Mesenchymal stem cell (in vitro differentiated cells and primary cell): Measurements from ENCODE around the gene ZBTB7C.

Experiments used
- DNase-seq: peaks from one replicate; pipeline ENCODE4 v3.0.0-alpha.2; 2013
- H2AFZ ChIP-seq: one replicate; pipeline ENCODE4 v1.6.1; 2013; ENCODE audit warnings: low read depth, mild to moderate bottlenecking, control low read depth, inconsistent platforms, low read length, moderate library complexity
- H2AK5ac ChIP-seq: 2 replicates; pipeline ENCODE4 v1.6.1; 2013; ENCODE audit warnings: low read length, moderate library complexity, mild to moderate bottlenecking, inconsistent platforms; ENCODE audit not compliant: severe bottlenecking
- H2BK120ac ChIP-seq: one replicate; pipeline ENCODE4 v1.6.1; 2013; ENCODE audit warnings: low read depth, mild to moderate bottlenecking, inconsistent platforms, low read length, moderate library complexity
- H2BK12ac ChIP-seq, 2 experiments: one replicate each; pipeline ENCODE4 v1.6.1; 2013; ENCODE audit warnings: inconsistent platforms in 2 of 2, low read length in 2 of 2, mild to moderate bottlenecking in 2 of 2, moderate library complexity in 2 of 2, control low read depth in 1 of 2
- H2BK15ac ChIP-seq: one replicate; pipeline ENCODE4 v1.6.1; 2013; ENCODE audit warnings: mild to moderate bottlenecking, low read depth, inconsistent platforms; ENCODE audit not compliant: poor library complexity, severe bottlenecking
- H2BK5ac ChIP-seq: 2 replicates; pipeline ENCODE4 v1.6.1; 2013; ENCODE audit warnings: low read depth, mild to moderate bottlenecking, low read length, control low read depth, inconsistent platforms; ENCODE audit not compliant: poor library complexity, severe bottlenecking
- H3K14ac ChIP-seq, 2 experiments: one replicate each; pipeline ENCODE4 v1.6.1; 2013; ENCODE audit warnings: inconsistent platforms in 2 of 2, low read length in 2 of 2, control low read depth in 1 of 2, mild to moderate bottlenecking in 1 of 2, moderate library complexity in 1 of 2
- H3K18ac ChIP-seq, 2 experiments: one replicate each; pipeline ENCODE4 v1.6.1; 2013; ENCODE audit warnings: inconsistent platforms in 2 of 2, low read length in 2 of 2, control low read depth in 1 of 2, low read depth in 1 of 2, mild to moderate bottlenecking in 1 of 2
- H3K23ac ChIP-seq, 2 experiments: one replicate each; pipeline ENCODE4 v1.6.1; 2013; ENCODE audit warnings: inconsistent platforms in 2 of 2, low read length in 2 of 2, mild to moderate bottlenecking in 2 of 2, moderate library complexity in 2 of 2, control low read depth in 1 of 2
- H3K27ac ChIP-seq: 2 replicates; pipeline ENCODE4 v1.5.1; 2013; ENCODE audit warnings: mild to moderate bottlenecking, moderate library complexity, low read length, control low read depth, inconsistent platforms; ENCODE audit not compliant: poor library complexity, severe bottlenecking
- H3K27me3 ChIP-seq, 2 experiments: 2 replicates each; pipeline versions ENCODE4 v1.6.1 to v1.7.0; 2013; ENCODE audit warnings: low read length in 2 of 2, mild to moderate bottlenecking in 2 of 2, moderate library complexity in 2 of 2, control low read depth in 1 of 2, inconsistent platforms in 1 of 2; ENCODE audit not compliant: control insufficient read depth in 1 of 2, insufficient read depth in 1 of 2
- H3K36me3 ChIP-seq, 2 experiments: 2 replicates each; pipeline versions ENCODE4 v1.6.1 to v1.7.0; 2013; ENCODE audit warnings: low read length in 2 of 2, control low read depth in 1 of 2, inconsistent platforms in 1 of 2, low read depth in 1 of 2, mild to moderate bottlenecking in 1 of 2; ENCODE audit not compliant: insufficient read depth in 2 of 2, control insufficient read depth in 1 of 2
- H3K4ac ChIP-seq, 2 experiments: one replicate each; pipeline ENCODE4 v1.6.1; 2013; ENCODE audit warnings: inconsistent platforms in 2 of 2, low read length in 2 of 2, mild to moderate bottlenecking in 2 of 2, moderate library complexity in 2 of 2, control low read depth in 1 of 2, low read depth in 1 of 2
- H3K4me1 ChIP-seq: 2 replicates; pipeline ENCODE4 v1.6.1; 2013; ENCODE audit warnings: low read depth, low read length, control low read depth; ENCODE audit not compliant: control insufficient read depth, insufficient read depth
- H3K4me2 ChIP-seq: 2 replicates; pipeline ENCODE4 v1.6.1; 2013; ENCODE audit warnings: low read length, mild to moderate bottlenecking, inconsistent platforms; ENCODE audit not compliant: poor library complexity, severe bottlenecking
- H3K4me3 ChIP-seq, 2 experiments: 2 replicates each; pipeline versions ENCODE4 v1.5.1 to v1.7.0; 2013; ENCODE audit warnings: low read length in 2 of 2, mild to moderate bottlenecking in 2 of 2, control low read depth in 1 of 2, low read depth in 1 of 2; ENCODE audit not compliant: insufficient read depth in 1 of 2
- H3K79me1 ChIP-seq: replicated peaks from 2 replicates; pipeline ENCODE4 v1.6.1; 2013; ENCODE audit warnings: mild to moderate bottlenecking, control low read depth, low read length, inconsistent platforms; ENCODE audit not compliant: poor library complexity, severe bottlenecking
- H3K9ac ChIP-seq: 2 replicates; pipeline ENCODE4 v1.7.0; 2013; ENCODE audit warnings: mild to moderate bottlenecking, low read length, moderate library complexity
- H3K9me3 ChIP-seq: 2 replicates; pipeline ENCODE4 v1.7.0; 2013; ENCODE audit warnings: mild to moderate bottlenecking, low read length; ENCODE audit not compliant: control insufficient read depth
- H4K8ac ChIP-seq: one replicate; pipeline ENCODE4 v1.6.1; 2013; ENCODE audit warnings: inconsistent platforms, mild to moderate bottlenecking, low read length, moderate library complexity
- H4K91ac ChIP-seq: one replicate; pipeline ENCODE4 v1.6.1; 2013; ENCODE audit warnings: mild to moderate bottlenecking, low read length, inconsistent platforms
- WGBS: methylation state at CpG from one replicate; pipeline ENCODE4 v1.1.7; 2013; ENCODE audit warnings: mixed read lengths; 5-methylcytosine and 5-hydroxymethylcytosine counted together

ZBTB7C gene

GRCh38 chr18:48391868-48392267 is 17.3 kb downstream of the ZBTB7C start:
- H3K4me3 ChIP-seq = no peak overlapping the region
- H3K4me1 ChIP-seq = no peaks in the 10 kb centered on the region
- WGBS = 85% methylated on average over 3 of the region's 3 CpGs
- H3K14ac ChIP-seq = no peak overlapping the region
- H4K91ac ChIP-seq = no peak overlapping the region
- H2AK5ac ChIP-seq = no peak overlapping the region
- H3K79me1 ChIP-seq = no peaks in the 10 kb centered on the region
- H3K9ac ChIP-seq = peak overlapping the region; percentile 8
- no peak overlapping the region for H2BK5ac ChIP-seq
- H3K9me3 ChIP-seq = no peaks in the 10 kb centered on the region
- H3K27ac ChIP-seq = no peak overlapping the region
- no peak overlapping the region for H2BK15ac ChIP-seq
- H3K27me3 ChIP-seq = peaks cover 2 to 64% of the 10 kb centered on the region in 2 experiments
- H3K4me2 ChIP-seq = no peak overlapping the region
- no peak overlapping the region for H2BK120ac ChIP-seq
- H3K23ac ChIP-seq = no peak overlapping the region
- no peak for DNase-seq
- H4K8ac ChIP-seq = no peak overlapping the region
- no peak overlapping the region for H2AFZ ChIP-seq
- H2BK12ac ChIP-seq = no peak overlapping the region
- no peaks in the 10 kb centered on the region for H3K36me3 ChIP-seq
- no peak overlapping the region for H3K18ac ChIP-seq
- no peak overlapping the region for H3K4ac ChIP-seq

GRCh38 chr18:48390641-48391040 is 18.5 kb downstream of the ZBTB7C start:
- no peak overlapping the region for H2BK120ac ChIP-seq
- H3K9ac ChIP-seq = no peak overlapping the region
- H2BK15ac ChIP-seq = no peak overlapping the region
- no peak overlapping the region for H3K14ac ChIP-seq
- H3K27ac ChIP-seq = no peak overlapping the region
- H3K4ac ChIP-seq = no peak overlapping the region
- no peak overlapping the region for H3K18ac ChIP-seq
- no peak overlapping the region for H3K4me3 ChIP-seq
- H2AK5ac ChIP-seq = no peak overlapping the region
- H2AFZ ChIP-seq = no peak overlapping the region
- no peaks in the 10 kb centered on the region for H3K4me1 ChIP-seq
- DNase-seq = no peak
- no peaks in the 10 kb centered on the region for H3K9me3 ChIP-seq
- H2BK12ac ChIP-seq = no peak overlapping the region
- H3K27me3 ChIP-seq = peaks cover 3 to 54% of the 10 kb centered on the region in 2 experiments
- no peak overlapping the region for H4K8ac ChIP-seq
- H4K91ac ChIP-seq = no peak overlapping the region
- no peaks in the 10 kb centered on the region for H3K79me1 ChIP-seq
- no peak overlapping the region for H3K4me2 ChIP-seq
- no peaks in the 10 kb centered on the region for H3K36me3 ChIP-seq
- H3K23ac ChIP-seq = no peak overlapping the region
- no peak overlapping the region for H2BK5ac ChIP-seq
- WGBS = 71% methylated on average over 5 of the region's 5 CpGs

DNA sequence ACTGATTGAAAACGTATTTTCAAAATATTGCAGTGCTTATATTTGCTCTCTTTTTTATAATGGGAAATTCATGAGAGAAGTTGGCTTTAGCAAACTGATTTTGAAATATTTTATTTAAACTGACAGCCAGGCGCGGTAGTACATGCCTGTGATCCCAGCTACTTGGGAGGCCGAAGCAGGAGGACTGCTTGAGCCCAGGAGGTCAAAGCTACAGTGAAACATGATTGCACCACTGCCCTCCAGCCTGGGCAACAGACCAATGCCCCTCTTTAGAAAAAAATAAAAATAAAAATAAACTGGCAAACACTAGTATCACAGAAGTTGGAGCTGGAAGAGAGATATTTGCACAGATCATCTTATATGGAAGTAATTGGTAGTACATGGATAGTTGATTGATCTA is 20.7 kb downstream of the ZBTB7C start:
- no peak overlapping the region for H2BK5ac ChIP-seq
- no peak for DNase-seq
- no peak overlapping the region for H4K91ac ChIP-seq
- no peak overlapping the region for H4K8ac ChIP-seq
- no peak overlapping the region for H3K14ac ChIP-seq
- no peak overlapping the region for H2BK12ac ChIP-seq
- H3K27me3 ChIP-seq = peaks cover 3 to 42% of the 10 kb centered on the region in 2 experiments
- no peak overlapping the region for H2BK15ac ChIP-seq
- no peak overlapping the region for H3K18ac ChIP-seq
- H3K27ac ChIP-seq = no peak overlapping the region
- no peaks in the 10 kb centered on the region for H3K79me1 ChIP-seq
- H3K9me3 ChIP-seq = no peaks in the 10 kb centered on the region
- no peak overlapping the region for H3K23ac ChIP-seq
- H3K4me3 ChIP-seq = no peak overlapping the region
- no peak overlapping the region for H3K4ac ChIP-seq
- H2AK5ac ChIP-seq = no peak overlapping the region
- no peak overlapping the region for H2AFZ ChIP-seq
- WGBS = 95% methylated on average over 4 of the region's 4 CpGs
- no peak overlapping the region for H3K4me2 ChIP-seq
- no peak overlapping the region for H2BK120ac ChIP-seq
- no peaks in the 10 kb centered on the region for H3K4me1 ChIP-seq
- H3K36me3 ChIP-seq = no peaks in the 10 kb centered on the region
- H3K9ac ChIP-seq = no peak overlapping the region

DNA sequence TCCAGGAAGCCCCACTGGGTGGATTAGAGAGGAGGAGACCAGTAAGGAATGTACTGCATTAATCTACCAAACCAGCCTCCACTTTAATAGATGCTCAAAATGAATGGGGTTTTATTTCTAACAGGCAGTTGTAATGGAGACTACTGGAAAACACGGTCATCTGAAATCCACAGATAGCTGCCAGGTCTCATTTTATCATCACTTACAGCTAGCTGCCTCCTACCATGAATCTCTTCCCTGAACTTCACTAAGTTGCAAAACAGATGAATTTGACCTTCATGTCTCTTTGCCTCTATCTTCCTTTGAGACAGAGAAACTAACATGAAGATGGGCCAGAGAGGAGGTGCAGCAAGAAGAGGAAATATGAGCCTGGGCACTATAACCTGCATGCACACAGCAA is 21.9 kb downstream of the ZBTB7C start:
- Histone ChIP-seq H3K27me3 (peaks cover 3 to 42% of the 10 kb centered on the region in 2 experiments), H2AK5ac (no peak overlapping the region), H3K79me1 (no peaks in the 10 kb centered on the region), H2AFZ (no peak overlapping the region), H3K36me3 (no peaks in the 10 kb centered on the region), H3K18ac (no peak overlapping the region), H2BK12ac (no peak overlapping the region), H3K9ac (no peak overlapping the region), H3K27ac (no peak overlapping the region), H3K4ac (no peak overlapping the region), H3K4me1 (no peaks in the 10 kb centered on the region), H2BK120ac (no peak overlapping the region), H3K9me3 (no peaks in the 10 kb centered on the region), H3K4me3 (no peak overlapping the region), H3K14ac (no peak overlapping the region), H2BK5ac (no peak overlapping the region), H2BK15ac (no peak overlapping the region), H4K8ac (no peak overlapping the region), H3K4me2 (no peak overlapping the region), H4K91ac (no peak overlapping the region), H3K23ac (no peak overlapping the region)
- no peak for DNase-seq
- 69% methylated on average over 1 of the region's 1 CpG for WGBS
